ENCODE data around the gene CDKL1. TPM values are rescaled to one million over a fixed set of nuclear protein-coding genes. Genes with fewer than 3 reads are reported as not detected.
"Not testable (repeated sequence)": the region's sequence is repeated elsewhere in the genome, so short reads cannot be mapped to it uniquely, and the experiment has no call there.

Gene CDKL1
- total RNA-seq, 1 donor from 2014 or later, result 15.7 TPM

- Mint-ChIP-seq H3K27ac (ENCODE audit: unreplicated experiment) (no peak overlapping the region), H3K9me3 (ENCODE audit: low read depth) (no peaks in the 10 kb centered on the region), H3K4me1 (ENCODE audit: low read depth) (peaks cover 14% of the 10 kb centered on the region), H3K4me3 (ENCODE audit: unreplicated experiment) (no peak overlapping the region), H3K36me3 (ENCODE audit: low read depth) (peaks cover 7% of the 10 kb centered on the region), H3K27me3 (ENCODE audit: low read depth) (no peaks in the 10 kb centered on the region)
- TF ChIP-seq CTCF (IDR thresholded peaks at IDR 0.05), result no peak
- DNase-seq (ENCODE audit: low spot score), result no peak
These were observed 38.8 kb downstream of the CDKL1 start for GRCh38 chr14:50357753-50358395.

- no peaks in the 10 kb centered on the region for H3K9me3 Mint-ChIP-seq (ENCODE audit: low read depth)
- H3K4me3 Mint-ChIP-seq (ENCODE audit: unreplicated experiment), result no peak overlapping the region
- peaks cover 20% of the 10 kb centered on the region for H3K4me1 Mint-ChIP-seq (ENCODE audit: low read depth)
- H3K27me3 Mint-ChIP-seq (ENCODE audit: low read depth), result no peaks in the 10 kb centered on the region
- peaks cover 7% of the 10 kb centered on the region for H3K36me3 Mint-ChIP-seq (ENCODE audit: low read depth)
- no peak for DNase-seq (ENCODE audit: low spot score)
- TF ChIP-seq CTCF (IDR thresholded peaks at IDR 0.05), result no peak
- H3K27ac Mint-ChIP-seq (ENCODE audit: unreplicated experiment), result peak overlapping the region; percentile 37
These were observed 39.6 kb downstream of the CDKL1 start for GRCh38 chr14:50357124-50357523.

- not testable (repeated sequence) for H3K36me3 Mint-ChIP-seq (ENCODE audit: low read depth)
These were observed 40.4 kb downstream of the CDKL1 start for GRCh38 chr14:50356283-50356682.

GRCh38 chr14:50355692-50356091, 41.0 kb downstream of the CDKL1 start:
- peaks cover 34% of the 10 kb centered on the region for H3K4me1 Mint-ChIP-seq (ENCODE audit: low read depth)
- no peak for TF ChIP-seq CTCF (IDR thresholded peaks at IDR 0.05)
- DNase-seq (ENCODE audit: low spot score), result no peak
- H3K36me3 Mint-ChIP-seq (ENCODE audit: low read depth), result peaks cover 7% of the 10 kb centered on the region
- H3K4me3 Mint-ChIP-seq (ENCODE audit: unreplicated experiment), result no peak overlapping the region
- no peak overlapping the region for H3K27ac Mint-ChIP-seq (ENCODE audit: unreplicated experiment)
- no peaks in the 10 kb centered on the region for H3K27me3 Mint-ChIP-seq (ENCODE audit: low read depth)
- H3K9me3 Mint-ChIP-seq (ENCODE audit: low read depth), result no peaks in the 10 kb centered on the region

More at GRCh38 chr14:50356283-50356682, 40.4 kb downstream of the CDKL1 start:
- not testable (repeated sequence) for DNase-seq (ENCODE audit: low spot score); H3K4me3 Mint-ChIP-seq (ENCODE audit: unreplicated experiment); H3K9me3 Mint-ChIP-seq (ENCODE audit: low read depth); H3K27me3 Mint-ChIP-seq (ENCODE audit: low read depth)
- peaks cover 28% of the 10 kb centered on the region for H3K4me1 Mint-ChIP-seq (ENCODE audit: low read depth)
- peak overlapping the region; percentile 62 for H3K27ac Mint-ChIP-seq (ENCODE audit: unreplicated experiment)

GRCh38 chr14:50354527-50354926, 42.2 kb downstream of the CDKL1 start:
- Mint-ChIP-seq H3K27ac (ENCODE audit: unreplicated experiment) (peak overlapping the region; percentile 25), H3K9me3 (ENCODE audit: low read depth) (no peaks in the 10 kb centered on the region), H3K4me3 (ENCODE audit: unreplicated experiment) (no peak overlapping the region), H3K27me3 (ENCODE audit: low read depth) (no peaks in the 10 kb centered on the region), H3K36me3 (ENCODE audit: low read depth) (peaks cover 7% of the 10 kb centered on the region), H3K4me1 (ENCODE audit: low read depth) (peaks cover 38% of the 10 kb centered on the region)
- no peak for TF ChIP-seq CTCF (IDR thresholded peaks at IDR 0.05)
- no peak for DNase-seq (ENCODE audit: low spot score)

- peaks cover 5% of the 10 kb centered on the region for H3K36me3 Mint-ChIP-seq (ENCODE audit: low read depth)
- no peaks in the 10 kb centered on the region for H3K27me3 Mint-ChIP-seq (ENCODE audit: low read depth)
- peak overlapping the region; percentile 50 for H3K4me3 Mint-ChIP-seq (ENCODE audit: unreplicated experiment)
- no peak for DNase-seq (ENCODE audit: low spot score)
- no peak for TF ChIP-seq CTCF (IDR thresholded peaks at IDR 0.05)
- peaks cover 42% of the 10 kb centered on the region for H3K4me1 Mint-ChIP-seq (ENCODE audit: low read depth)
- peak overlapping the region; percentile 69 for H3K27ac Mint-ChIP-seq (ENCODE audit: unreplicated experiment)
- no peaks in the 10 kb centered on the region for H3K9me3 Mint-ChIP-seq (ENCODE audit: low read depth)
These were observed 43.6 kb downstream of the CDKL1 start for GRCh38 chr14:50353126-50353525.

Measured in chondrocyte (in vitro differentiated cells).